ENCODE data around the gene PLEKHA5. TPM values are rescaled to one million over a fixed set of nuclear protein-coding genes. Genes with fewer than 3 reads are reported as not detected.

The PLEKHA5 gene, protein sequence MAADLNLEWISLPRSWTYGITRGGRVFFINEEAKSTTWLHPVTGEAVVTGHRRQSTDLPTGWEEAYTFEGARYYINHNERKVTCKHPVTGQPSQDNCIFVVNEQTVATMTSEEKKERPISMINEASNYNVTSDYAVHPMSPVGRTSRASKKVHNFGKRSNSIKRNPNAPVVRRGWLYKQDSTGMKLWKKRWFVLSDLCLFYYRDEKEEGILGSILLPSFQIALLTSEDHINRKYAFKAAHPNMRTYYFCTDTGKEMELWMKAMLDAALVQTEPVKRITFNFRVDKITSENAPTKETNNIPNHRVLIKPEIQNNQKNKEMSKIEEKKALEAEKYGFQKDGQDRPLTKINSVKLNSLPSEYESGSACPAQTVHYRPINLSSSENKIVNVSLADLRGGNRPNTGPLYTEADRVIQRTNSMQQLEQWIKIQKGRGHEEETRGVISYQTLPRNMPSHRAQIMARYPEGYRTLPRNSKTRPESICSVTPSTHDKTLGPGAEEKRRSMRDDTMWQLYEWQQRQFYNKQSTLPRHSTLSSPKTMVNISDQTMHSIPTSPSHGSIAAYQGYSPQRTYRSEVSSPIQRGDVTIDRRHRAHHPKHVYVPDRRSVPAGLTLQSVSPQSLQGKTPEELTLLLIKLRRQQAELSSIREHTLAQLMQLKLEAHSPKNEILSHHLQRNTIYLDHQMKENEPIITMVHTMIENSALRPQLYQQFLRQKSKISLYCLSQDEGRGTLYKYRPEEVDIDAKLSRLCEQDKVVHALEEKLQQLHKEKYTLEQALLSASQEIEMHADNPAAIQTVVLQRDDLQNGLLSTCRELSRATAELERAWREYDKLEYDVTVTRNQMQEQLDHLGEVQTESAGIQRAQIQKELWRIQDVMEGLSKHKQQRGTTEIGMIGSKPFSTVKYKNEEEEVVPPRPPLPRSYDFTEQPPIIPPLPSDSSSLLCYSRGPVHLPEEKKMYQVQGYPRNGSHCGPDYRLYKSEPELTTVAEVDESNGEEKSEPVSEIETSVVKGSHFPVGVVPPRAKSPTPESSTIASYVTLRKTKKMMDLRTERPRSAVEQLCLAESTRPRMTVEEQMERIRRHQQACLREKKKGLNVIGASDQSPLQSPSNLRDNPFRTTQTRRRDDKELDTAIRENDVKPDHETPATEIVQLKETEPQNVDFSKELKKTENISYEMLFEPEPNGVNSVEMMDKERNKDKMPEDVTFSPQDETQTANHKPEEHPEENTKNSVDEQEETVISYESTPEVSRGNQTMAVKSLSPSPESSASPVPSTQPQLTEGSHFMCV
- 29.4 and 32.3 TPM in 2 replicates for total RNA-seq
- long read RNA-seq, full-length matches to known transcripts: 2 of 42 reads
- long read RNA-seq, partial matches to known transcripts: 31 of 42 reads
- long read RNA-seq, other reads (novel, unspliced or antisense): 9 of 42 reads

DNA sequence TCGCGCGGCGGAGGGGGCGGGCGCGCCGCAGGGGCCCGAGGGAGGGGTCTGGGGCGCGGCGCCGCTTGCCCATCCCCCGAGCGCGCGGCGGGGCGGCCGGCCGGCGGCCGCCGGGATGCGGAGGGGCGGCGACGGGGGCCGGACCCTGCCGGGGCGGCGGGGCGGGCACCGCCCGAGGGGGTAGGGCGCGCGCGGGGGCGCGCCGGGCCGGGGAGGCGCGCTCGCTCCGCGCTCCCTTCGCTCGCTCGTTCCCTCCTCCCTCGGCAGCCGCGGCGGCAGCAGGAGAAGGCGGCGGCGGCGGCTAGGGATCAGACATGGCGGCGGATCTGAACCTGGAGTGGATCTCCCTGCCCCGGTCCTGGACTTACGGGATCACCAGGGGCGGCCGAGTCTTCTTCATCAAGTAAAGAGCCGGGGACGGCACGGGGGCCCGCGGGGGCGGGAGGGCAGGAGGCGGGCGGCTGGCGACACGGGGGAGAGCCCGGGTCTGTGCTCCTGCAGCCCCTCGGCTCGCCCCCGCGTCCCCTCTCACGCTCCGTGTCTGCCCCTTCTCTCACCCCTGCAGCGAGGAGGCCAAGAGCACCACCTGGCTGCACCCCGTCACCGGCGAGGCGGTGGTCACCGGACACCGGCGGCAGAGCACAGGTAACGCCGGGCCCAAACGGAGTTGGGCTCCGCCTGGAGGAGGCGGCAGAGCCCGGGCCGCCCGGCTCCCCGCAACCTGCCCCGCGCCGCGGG, at the start of gene PLEKHA5:
Gene PLEKHA5 (plus strand): TSS at position 248 of the 738 bp plus-strand sequence. CDS start 67 bp downstream, at position 315.
- H3K27ac Mint-ChIP-seq (ENCODE audit: unreplicated experiment): peak within 1 kb of the TSS; percentile 85
- H3K4me1 Mint-ChIP-seq (ENCODE audit: unreplicated experiment): peaks cover 28% of the 10 kb centered on the region
- peak within 1 kb of the TSS; percentile 95 for H3K4me3 Mint-ChIP-seq (ENCODE audit: unreplicated experiment)
- H3K36me3 Mint-ChIP-seq (ENCODE audit: unreplicated experiment): peaks cover 19% of the 10 kb centered on the region
- H3K27me3 Mint-ChIP-seq (ENCODE audit: unreplicated experiment): no peaks in the 10 kb centered on the region
- peak; percentile 88 for DNase-seq (ENCODE audit: extremely low spot score, unreplicated experiment)
- TF ChIP-seq, protein P1, sequence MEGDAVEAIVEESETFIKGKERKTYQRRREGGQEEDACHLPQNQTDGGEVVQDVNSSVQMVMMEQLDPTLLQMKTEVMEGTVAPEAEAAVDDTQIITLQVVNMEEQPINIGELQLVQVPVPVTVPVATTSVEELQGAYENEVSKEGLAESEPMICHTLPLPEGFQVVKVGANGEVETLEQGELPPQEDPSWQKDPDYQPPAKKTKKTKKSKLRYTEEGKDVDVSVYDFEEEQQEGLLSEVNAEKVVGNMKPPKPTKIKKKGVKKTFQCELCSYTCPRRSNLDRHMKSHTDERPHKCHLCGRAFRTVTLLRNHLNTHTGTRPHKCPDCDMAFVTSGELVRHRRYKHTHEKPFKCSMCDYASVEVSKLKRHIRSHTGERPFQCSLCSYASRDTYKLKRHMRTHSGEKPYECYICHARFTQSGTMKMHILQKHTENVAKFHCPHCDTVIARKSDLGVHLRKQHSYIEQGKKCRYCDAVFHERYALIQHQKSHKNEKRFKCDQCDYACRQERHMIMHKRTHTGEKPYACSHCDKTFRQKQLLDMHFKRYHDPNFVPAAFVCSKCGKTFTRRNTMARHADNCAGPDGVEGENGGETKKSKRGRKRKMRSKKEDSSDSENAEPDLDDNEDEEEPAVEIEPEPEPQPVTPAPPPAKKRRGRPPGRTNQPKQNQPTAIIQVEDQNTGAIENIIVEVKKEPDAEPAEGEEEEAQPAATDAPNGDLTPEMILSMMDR (IDR thresholded peaks at IDR 0.05): peak; percentile 42
- peaks cover 23% of the 10 kb centered on the region for H3K9me3 Mint-ChIP-seq (ENCODE audit: unreplicated experiment)

DNA sequence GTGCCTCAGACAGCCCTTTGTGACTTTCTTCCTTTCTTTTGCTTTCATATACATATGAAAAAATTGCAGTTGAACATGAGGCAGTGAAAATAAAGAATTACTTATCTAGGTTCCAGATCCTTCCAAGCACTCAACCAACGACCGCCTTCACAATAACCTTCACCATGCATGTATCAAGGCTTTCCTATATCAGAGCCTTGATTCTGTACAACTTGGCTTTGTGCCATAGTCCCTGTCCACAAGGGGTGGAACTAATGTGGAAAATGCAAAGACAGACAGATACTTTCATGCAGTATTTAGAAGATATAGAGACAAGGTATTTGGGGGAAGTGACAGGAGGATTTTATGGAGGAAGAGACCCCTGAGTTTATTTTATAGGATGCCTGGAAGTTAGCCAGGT, 48.6 kb upstream of the PLEKHA5 start:
- Mint-ChIP-seq H3K4me1 (ENCODE audit: unreplicated experiment) (no peaks in the 10 kb centered on the region), H3K27me3 (ENCODE audit: unreplicated experiment) (no peaks in the 10 kb centered on the region), H3K27ac (ENCODE audit: unreplicated experiment) (no peak overlapping the region), H3K36me3 (ENCODE audit: unreplicated experiment) (no peaks in the 10 kb centered on the region), H3K9me3 (ENCODE audit: unreplicated experiment) (peaks cover 11% of the 10 kb centered on the region), H3K4me3 (ENCODE audit: unreplicated experiment) (no peak overlapping the region)
- TF ChIP-seq, protein P1 (IDR thresholded peaks at IDR 0.05): no peak
- DNase-seq (ENCODE audit: extremely low spot score, unreplicated experiment): no peak

DNA sequence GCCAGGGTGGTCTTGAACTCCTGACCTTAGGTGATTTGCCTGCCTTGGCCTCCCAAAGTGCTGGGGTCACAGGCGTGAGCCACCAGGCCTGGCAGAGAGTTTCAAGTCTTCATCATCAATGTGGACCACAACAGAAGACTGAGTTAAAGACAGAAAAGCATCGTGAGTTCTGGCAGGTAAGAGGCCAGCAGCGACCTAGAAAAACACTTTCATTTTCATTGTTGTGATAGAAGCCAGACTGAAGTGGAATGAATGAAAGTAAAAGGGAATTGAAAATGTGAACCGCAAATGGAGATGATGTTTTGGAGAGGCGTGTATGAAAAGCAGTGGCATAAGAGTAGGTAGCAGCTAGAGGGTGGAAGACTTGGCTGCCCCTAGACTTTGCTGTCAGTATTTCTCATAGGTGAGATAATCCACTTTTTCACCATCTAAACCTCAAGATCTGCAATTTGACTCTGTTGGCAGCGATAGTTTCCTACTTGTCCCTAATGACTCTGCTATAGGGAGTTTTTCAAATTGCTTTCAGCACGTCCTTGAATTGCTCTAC, 47.1 kb upstream of the PLEKHA5 start:
- Mint-ChIP-seq H3K27ac (ENCODE audit: unreplicated experiment) (no peak overlapping the region), H3K9me3 (ENCODE audit: unreplicated experiment) (peaks cover 11% of the 10 kb centered on the region), H3K36me3 (ENCODE audit: unreplicated experiment) (no peaks in the 10 kb centered on the region), H3K4me1 (ENCODE audit: unreplicated experiment) (no peaks in the 10 kb centered on the region), H3K27me3 (ENCODE audit: unreplicated experiment) (no peaks in the 10 kb centered on the region), H3K4me3 (ENCODE audit: unreplicated experiment) (no peak overlapping the region)
- TF ChIP-seq, protein P1 (IDR thresholded peaks at IDR 0.05): no peak
- DNase-seq (ENCODE audit: extremely low spot score, unreplicated experiment): no peak

DNA sequence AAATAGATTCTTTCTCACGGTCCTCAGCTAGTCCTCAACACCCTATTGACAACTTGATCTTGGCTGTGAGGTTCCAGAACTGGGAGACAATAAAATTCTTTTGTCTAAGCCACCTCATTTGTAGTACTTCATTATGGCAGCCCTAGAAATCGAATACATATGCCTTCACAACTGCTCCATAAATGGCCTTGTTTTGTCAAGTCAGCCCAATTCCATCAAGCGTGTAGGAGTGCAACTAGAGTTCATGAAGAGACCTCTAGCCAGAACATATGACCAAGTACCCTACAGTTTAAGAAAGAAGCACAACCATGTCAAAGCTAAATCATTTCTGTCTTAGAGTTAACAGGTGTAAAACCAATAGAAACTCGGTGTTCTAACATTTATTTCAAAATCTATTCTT, 45.0 kb upstream of the PLEKHA5 start:
- Mint-ChIP-seq H3K27ac (ENCODE audit: unreplicated experiment) (no peak overlapping the region), H3K9me3 (ENCODE audit: unreplicated experiment) (peaks cover 11% of the 10 kb centered on the region), H3K36me3 (ENCODE audit: unreplicated experiment) (no peaks in the 10 kb centered on the region), H3K27me3 (ENCODE audit: unreplicated experiment) (no peaks in the 10 kb centered on the region), H3K4me3 (ENCODE audit: unreplicated experiment) (no peak overlapping the region), H3K4me1 (ENCODE audit: unreplicated experiment) (no peaks in the 10 kb centered on the region)
- DNase-seq (ENCODE audit: extremely low spot score, unreplicated experiment): no peak
- TF ChIP-seq, protein P1 (IDR thresholded peaks at IDR 0.05): no peak

Data from osteocyte (in vitro differentiated cells).